ENCODE results near the gene MVB12B. TPM values are rescaled to one million over a fixed set of nuclear protein-coding genes. Genes with fewer than 3 reads are reported as not detected.

MVB12B gene
- polyA plus RNA-seq, 1 donor from 2014 or later: 39.5 TPM

DNA sequence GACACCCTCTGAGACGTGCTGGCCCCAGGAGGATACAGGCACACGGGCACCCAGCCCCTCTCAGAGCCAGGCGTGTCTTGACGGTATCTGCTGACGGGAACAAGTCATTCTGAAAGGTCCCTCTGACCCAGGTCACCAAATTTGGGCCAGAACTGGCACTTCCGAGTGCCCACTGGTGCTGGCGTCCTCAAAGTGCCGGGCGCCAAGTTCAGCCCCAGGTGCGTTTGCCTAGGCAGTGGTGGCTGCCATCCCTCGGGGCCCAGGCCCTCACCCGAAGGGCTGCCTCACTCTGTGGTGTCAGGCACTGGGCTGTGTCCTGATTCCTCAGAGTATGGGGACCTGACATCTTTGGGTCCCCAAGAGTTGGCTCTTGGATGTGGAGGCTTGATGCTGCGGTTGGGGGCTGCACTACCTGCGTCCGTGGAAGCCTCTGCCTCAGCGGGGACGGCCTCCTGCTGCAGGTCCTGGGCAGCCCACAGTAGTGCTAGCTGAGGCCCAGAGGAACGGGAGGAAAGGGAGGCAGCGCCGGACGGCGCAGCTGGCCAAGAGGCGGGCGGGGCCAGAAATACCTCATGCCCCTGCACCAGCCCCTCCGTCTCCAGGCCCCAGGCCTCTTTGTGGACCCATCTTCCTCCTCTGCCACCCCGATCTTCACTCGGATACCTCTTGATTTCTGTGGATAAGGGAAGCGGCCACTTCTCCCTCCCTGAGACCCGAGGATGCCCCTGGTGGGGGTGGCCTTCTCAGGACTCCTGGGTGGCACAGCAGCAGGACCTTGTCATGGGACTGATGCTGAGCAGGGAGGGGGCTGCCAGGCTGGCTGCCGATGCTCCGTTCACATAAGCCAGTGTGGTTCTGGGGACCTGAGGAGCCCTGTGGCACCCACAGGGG, 177.7 kb downstream of the MVB12B start:
- peaks cover 14% of the 10 kb centered on the region for H3K27me3 ChIP-seq (ENCODE audit: insufficient read depth, low read depth, low read length)
- no peaks in the 10 kb centered on the region for H3F3A ChIP-seq (ENCODE audit: insufficient read depth, low read length, poor library complexity, severe bottlenecking)
- H3K4me2 ChIP-seq (ENCODE audit: low read length): no peak overlapping the region
- no peak overlapping the region for H3K27ac ChIP-seq (ENCODE audit: low read length)
- H3K9me2 ChIP-seq (ENCODE audit: insufficient read depth, low read length): no peaks in the 10 kb centered on the region
- H3K4me3 ChIP-seq (ENCODE audit: low read length): no peak overlapping the region
- H3K9me3 ChIP-seq (ENCODE audit: low read length): no peaks in the 10 kb centered on the region
- H2AFZ ChIP-seq (ENCODE audit: low read depth, low read length): no peak overlapping the region
- H3K79me2 ChIP-seq (replicated peaks; ENCODE audit: insufficient read depth, low read length): no peaks in the 10 kb centered on the region
- peaks cover 4% of the 10 kb centered on the region for H4K20me1 ChIP-seq (ENCODE audit: insufficient read depth)
- H3K36me3 ChIP-seq (ENCODE audit: insufficient read depth, low read length): no peaks in the 10 kb centered on the region
- no peak overlapping the region for H3K9ac ChIP-seq (ENCODE audit: low read length)
- no peak for TF ChIP-seq MXI1 (conservative IDR thresholded peaks at IDR 0.05; ENCODE audit: poor library complexity, severe bottlenecking)
- TF ChIP-seq, protein P1, sequence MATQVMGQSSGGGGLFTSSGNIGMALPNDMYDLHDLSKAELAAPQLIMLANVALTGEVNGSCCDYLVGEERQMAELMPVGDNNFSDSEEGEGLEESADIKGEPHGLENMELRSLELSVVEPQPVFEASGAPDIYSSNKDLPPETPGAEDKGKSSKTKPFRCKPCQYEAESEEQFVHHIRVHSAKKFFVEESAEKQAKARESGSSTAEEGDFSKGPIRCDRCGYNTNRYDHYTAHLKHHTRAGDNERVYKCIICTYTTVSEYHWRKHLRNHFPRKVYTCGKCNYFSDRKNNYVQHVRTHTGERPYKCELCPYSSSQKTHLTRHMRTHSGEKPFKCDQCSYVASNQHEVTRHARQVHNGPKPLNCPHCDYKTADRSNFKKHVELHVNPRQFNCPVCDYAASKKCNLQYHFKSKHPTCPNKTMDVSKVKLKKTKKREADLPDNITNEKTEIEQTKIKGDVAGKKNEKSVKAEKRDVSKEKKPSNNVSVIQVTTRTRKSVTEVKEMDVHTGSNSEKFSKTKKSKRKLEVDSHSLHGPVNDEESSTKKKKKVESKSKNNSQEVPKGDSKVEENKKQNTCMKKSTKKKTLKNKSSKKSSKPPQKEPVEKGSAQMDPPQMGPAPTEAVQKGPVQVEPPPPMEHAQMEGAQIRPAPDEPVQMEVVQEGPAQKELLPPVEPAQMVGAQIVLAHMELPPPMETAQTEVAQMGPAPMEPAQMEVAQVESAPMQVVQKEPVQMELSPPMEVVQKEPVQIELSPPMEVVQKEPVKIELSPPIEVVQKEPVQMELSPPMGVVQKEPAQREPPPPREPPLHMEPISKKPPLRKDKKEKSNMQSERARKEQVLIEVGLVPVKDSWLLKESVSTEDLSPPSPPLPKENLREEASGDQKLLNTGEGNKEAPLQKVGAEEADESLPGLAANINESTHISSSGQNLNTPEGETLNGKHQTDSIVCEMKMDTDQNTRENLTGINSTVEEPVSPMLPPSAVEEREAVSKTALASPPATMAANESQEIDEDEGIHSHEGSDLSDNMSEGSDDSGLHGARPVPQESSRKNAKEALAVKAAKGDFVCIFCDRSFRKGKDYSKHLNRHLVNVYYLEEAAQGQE (IDR thresholded peaks at IDR 0.05; ENCODE audit: borderline replicate concordance): no peak
- no peak for TF ChIP-seq POLR2AphosphoS5 (IDR thresholded peaks at IDR 0.05)
- TF ChIP-seq, protein P2, sequence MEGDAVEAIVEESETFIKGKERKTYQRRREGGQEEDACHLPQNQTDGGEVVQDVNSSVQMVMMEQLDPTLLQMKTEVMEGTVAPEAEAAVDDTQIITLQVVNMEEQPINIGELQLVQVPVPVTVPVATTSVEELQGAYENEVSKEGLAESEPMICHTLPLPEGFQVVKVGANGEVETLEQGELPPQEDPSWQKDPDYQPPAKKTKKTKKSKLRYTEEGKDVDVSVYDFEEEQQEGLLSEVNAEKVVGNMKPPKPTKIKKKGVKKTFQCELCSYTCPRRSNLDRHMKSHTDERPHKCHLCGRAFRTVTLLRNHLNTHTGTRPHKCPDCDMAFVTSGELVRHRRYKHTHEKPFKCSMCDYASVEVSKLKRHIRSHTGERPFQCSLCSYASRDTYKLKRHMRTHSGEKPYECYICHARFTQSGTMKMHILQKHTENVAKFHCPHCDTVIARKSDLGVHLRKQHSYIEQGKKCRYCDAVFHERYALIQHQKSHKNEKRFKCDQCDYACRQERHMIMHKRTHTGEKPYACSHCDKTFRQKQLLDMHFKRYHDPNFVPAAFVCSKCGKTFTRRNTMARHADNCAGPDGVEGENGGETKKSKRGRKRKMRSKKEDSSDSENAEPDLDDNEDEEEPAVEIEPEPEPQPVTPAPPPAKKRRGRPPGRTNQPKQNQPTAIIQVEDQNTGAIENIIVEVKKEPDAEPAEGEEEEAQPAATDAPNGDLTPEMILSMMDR (IDR thresholded peaks at IDR 0.05; ENCODE audit: poor library complexity, severe bottlenecking): no peak
- no peak for TF ChIP-seq SMC3 (conservative IDR thresholded peaks at IDR 0.05; ENCODE audit: poor library complexity)
- no peak for TF ChIP-seq TAF1 (IDR thresholded peaks at IDR 0.05; ENCODE audit: low read depth)

DNA sequence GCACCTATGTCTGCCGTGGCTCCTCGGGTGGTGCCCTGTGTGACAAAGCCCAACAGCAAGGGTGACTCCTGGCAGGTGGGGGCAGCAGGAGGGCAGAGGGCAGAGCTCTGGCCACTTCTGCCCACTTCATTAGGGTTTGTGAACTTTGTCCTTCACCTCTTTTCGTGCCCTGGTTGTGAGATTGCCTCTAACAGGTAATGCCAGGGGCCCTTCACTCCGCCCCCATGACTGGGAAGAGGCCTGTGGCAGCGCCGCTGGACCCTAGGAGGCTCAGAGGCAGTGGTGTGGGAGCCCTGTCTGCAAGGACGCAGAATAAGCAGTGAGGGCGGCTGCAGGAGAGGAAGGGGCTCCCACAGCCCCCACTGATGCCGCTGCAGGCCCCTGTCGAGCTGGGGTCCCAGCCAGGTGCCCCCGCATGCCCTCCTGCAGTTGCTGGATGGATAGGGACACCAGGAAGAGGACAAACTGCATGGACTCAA, 178.4 kb downstream of the MVB12B start:
- H3K4me2 ChIP-seq (ENCODE audit: low read length): no peak overlapping the region
- no peaks in the 10 kb centered on the region for H3K9me2 ChIP-seq (ENCODE audit: insufficient read depth, low read length)
- H3K36me3 ChIP-seq (ENCODE audit: insufficient read depth, low read length): no peaks in the 10 kb centered on the region
- no peak overlapping the region for H3K4me3 ChIP-seq (ENCODE audit: low read length)
- H3K79me2 ChIP-seq (replicated peaks; ENCODE audit: insufficient read depth, low read length): no peaks in the 10 kb centered on the region
- no peak overlapping the region for H3K9ac ChIP-seq (ENCODE audit: low read length)
- no peaks in the 10 kb centered on the region for H3K9me3 ChIP-seq (ENCODE audit: low read length)
- no peak overlapping the region for H2AFZ ChIP-seq (ENCODE audit: low read depth, low read length)
- TF ChIP-seq EP300 (conservative IDR thresholded peaks at IDR 0.05; ENCODE audit: poor library complexity, severe bottlenecking) (no peak), MXI1 (conservative IDR thresholded peaks at IDR 0.05; ENCODE audit: poor library complexity, severe bottlenecking) (no peak), TAF1 (IDR thresholded peaks at IDR 0.05; ENCODE audit: low read depth) (no peak), RAD21 (conservative IDR thresholded peaks at IDR 0.05) (no peak)
- TF ChIP-seq, protein P2 (IDR thresholded peaks at IDR 0.05; ENCODE audit: poor library complexity, severe bottlenecking): no peak
- TF ChIP-seq, protein P1 (IDR thresholded peaks at IDR 0.05; ENCODE audit: borderline replicate concordance): no peak
- peaks cover 4% of the 10 kb centered on the region for H4K20me1 ChIP-seq (ENCODE audit: insufficient read depth)
- no peaks in the 10 kb centered on the region for H3F3A ChIP-seq (ENCODE audit: insufficient read depth, low read length, poor library complexity, severe bottlenecking)
- H3K27ac ChIP-seq (ENCODE audit: low read length): no peak overlapping the region
- peaks cover 8% of the 10 kb centered on the region for H3K27me3 ChIP-seq (ENCODE audit: insufficient read depth, low read depth, low read length)
